ENCODE data around the gene PHC3.
A peak's percentile ranks its signal among the peaks of the same experiment; 100 is the strongest.

The PHC3 gene

GRCh38 chr3:170180908-170181885 lies at the start of gene PHC3:
Gene PHC3, minus strand, starts transcription at chr3:170181733. Its CDS starts 18 bp downstream, at chr3:170181715.
- peak; percentile 97 for DNase-seq (ENCODE audit: low read depth)
- peak within 1 kb of the TSS; percentile 93 for H3K4me3 ChIP-seq (ENCODE audit: low read length)
- peaks cover 23% of the 10 kb centered on the region for H3K36me3 ChIP-seq (ENCODE audit: control insufficient read depth, insufficient read depth, low read length, severe bottlenecking)
- no peaks in the 10 kb centered on the region for H3K27me3 ChIP-seq (replicated peaks; ENCODE audit: control insufficient read depth, insufficient read depth, low read length)
- peak within 1 kb of the TSS; percentile 100 for H3K9ac ChIP-seq (ENCODE audit: low read length)
- H3K4me1 ChIP-seq (ENCODE audit: control insufficient read depth, insufficient read depth, low read length), result peaks cover 20% of the 10 kb centered on the region
- H3K9me3 ChIP-seq (ENCODE audit: control insufficient read depth, low read length), result no peaks in the 10 kb centered on the region

- Histone ChIP-seq H3K36me3 (ENCODE audit: control insufficient read depth, insufficient read depth, low read length, severe bottlenecking) (no peaks in the 10 kb centered on the region), H3K4me1 (ENCODE audit: control insufficient read depth, insufficient read depth, low read length) (peaks cover 39% of the 10 kb centered on the region), H3K9ac (ENCODE audit: low read length) (no peak overlapping the region), H3K4me3 (ENCODE audit: low read length) (no peak overlapping the region), H3K9me3 (ENCODE audit: control insufficient read depth, low read length) (no peaks in the 10 kb centered on the region), H3K27me3 (replicated peaks; ENCODE audit: control insufficient read depth, insufficient read depth, low read length) (no peaks in the 10 kb centered on the region)
- DNase-seq (ENCODE audit: low read depth), result peak; percentile 59
These were observed 46.7 kb upstream of the PHC3 start for GRCh38 chr3:170228093-170228766.

- no peaks in the 10 kb centered on the region for H3K36me3 ChIP-seq (ENCODE audit: control insufficient read depth, insufficient read depth, low read length, severe bottlenecking)
- H3K9ac ChIP-seq (ENCODE audit: low read length), result no peak overlapping the region
- H3K4me1 ChIP-seq (ENCODE audit: control insufficient read depth, insufficient read depth, low read length), result peaks cover 35% of the 10 kb centered on the region
- H3K4me3 ChIP-seq (ENCODE audit: low read length), result no peak overlapping the region
- H3K27me3 ChIP-seq (replicated peaks; ENCODE audit: control insufficient read depth, insufficient read depth, low read length), result no peaks in the 10 kb centered on the region
- H3K9me3 ChIP-seq (ENCODE audit: control insufficient read depth, low read length), result no peaks in the 10 kb centered on the region
- DNase-seq (ENCODE audit: low read depth), result peak; percentile 52
These were observed 45.0 kb upstream of the PHC3 start for GRCh38 chr3:170226426-170226960.

- H3K27me3 ChIP-seq (replicated peaks; ENCODE audit: control insufficient read depth, insufficient read depth, low read length), result no peaks in the 10 kb centered on the region
- H3K4me1 ChIP-seq (ENCODE audit: control insufficient read depth, insufficient read depth, low read length), result peaks cover 35% of the 10 kb centered on the region
- H3K9ac ChIP-seq (ENCODE audit: low read length), result no peak overlapping the region
- DNase-seq (ENCODE audit: low read depth), result no peak
- no peaks in the 10 kb centered on the region for H3K36me3 ChIP-seq (ENCODE audit: control insufficient read depth, insufficient read depth, low read length, severe bottlenecking)
- H3K9me3 ChIP-seq (ENCODE audit: control insufficient read depth, low read length), result no peaks in the 10 kb centered on the region
- no peak overlapping the region for H3K4me3 ChIP-seq (ENCODE audit: low read length)
These were observed 43.6 kb upstream of the PHC3 start for GRCh38 chr3:170225166-170225565.

- no peaks in the 10 kb centered on the region for H3K9me3 ChIP-seq (ENCODE audit: control insufficient read depth, low read length)
- DNase-seq (ENCODE audit: low read depth), result peak; percentile 69
- no peaks in the 10 kb centered on the region for H3K36me3 ChIP-seq (ENCODE audit: control insufficient read depth, insufficient read depth, low read length, severe bottlenecking)
- H3K9ac ChIP-seq (ENCODE audit: low read length), result peak overlapping the region; percentile 91
- H3K4me3 ChIP-seq (ENCODE audit: low read length), result peak overlapping the region; percentile 85
- no peaks in the 10 kb centered on the region for H3K27me3 ChIP-seq (replicated peaks; ENCODE audit: control insufficient read depth, insufficient read depth, low read length)
- peaks cover 24% of the 10 kb centered on the region for H3K4me1 ChIP-seq (ENCODE audit: control insufficient read depth, insufficient read depth, low read length)
These were observed 41.4 kb upstream of the PHC3 start for GRCh38 chr3:170222647-170223541.

GRCh38 chr3:170221924-170222646 lies 40.6 kb upstream of the PHC3 start, which contains the start of gene PRKCI:
Gene PRKCI, plus strand, starts transcription at chr3:170222424. Its CDS starts 246 bp downstream, at chr3:170222670.
- H3K9ac ChIP-seq (ENCODE audit: low read length), result peak within 1 kb of the TSS; percentile 91
- H3K4me1 ChIP-seq (ENCODE audit: control insufficient read depth, insufficient read depth, low read length), result peaks cover 20% of the 10 kb centered on the region
- no peaks in the 10 kb centered on the region for H3K9me3 ChIP-seq (ENCODE audit: control insufficient read depth, low read length)
- no peaks in the 10 kb centered on the region for H3K36me3 ChIP-seq (ENCODE audit: control insufficient read depth, insufficient read depth, low read length, severe bottlenecking)
- peak; percentile 99 for DNase-seq (ENCODE audit: low read depth)
- H3K4me3 ChIP-seq (ENCODE audit: low read length), result peak within 1 kb of the TSS; percentile 85
- no peaks in the 10 kb centered on the region for H3K27me3 ChIP-seq (replicated peaks; ENCODE audit: control insufficient read depth, insufficient read depth, low read length)

- Histone ChIP-seq H3K9me3 (ENCODE audit: control insufficient read depth, low read length) (no peaks in the 10 kb centered on the region), H3K4me3 (ENCODE audit: low read length) (no peak overlapping the region), H3K4me1 (ENCODE audit: control insufficient read depth, insufficient read depth, low read length) (peaks cover 10% of the 10 kb centered on the region), H3K27me3 (replicated peaks; ENCODE audit: control insufficient read depth, insufficient read depth, low read length) (no peaks in the 10 kb centered on the region), H3K36me3 (ENCODE audit: control insufficient read depth, insufficient read depth, low read length, severe bottlenecking) (no peaks in the 10 kb centered on the region), H3K9ac (ENCODE audit: low read length) (no peak overlapping the region)
- DNase-seq (ENCODE audit: low read depth), result no peak
These were observed 39.3 kb upstream of the PHC3 start for GRCh38 chr3:170220871-170221270.

GRCh38 chr3:170219850-170220249 lies 38.3 kb upstream of the PHC3 start:
- Histone ChIP-seq H3K27me3 (replicated peaks; ENCODE audit: control insufficient read depth, insufficient read depth, low read length) (no peaks in the 10 kb centered on the region), H3K9ac (ENCODE audit: low read length) (no peak overlapping the region), H3K4me3 (ENCODE audit: low read length) (no peak overlapping the region), H3K4me1 (ENCODE audit: control insufficient read depth, insufficient read depth, low read length) (peaks cover 10% of the 10 kb centered on the region), H3K36me3 (ENCODE audit: control insufficient read depth, insufficient read depth, low read length, severe bottlenecking) (no peaks in the 10 kb centered on the region), H3K9me3 (ENCODE audit: control insufficient read depth, low read length) (no peaks in the 10 kb centered on the region)
- DNase-seq (ENCODE audit: low read depth), result no peak

- no peaks in the 10 kb centered on the region for H3K36me3 ChIP-seq (ENCODE audit: control insufficient read depth, insufficient read depth, low read length, severe bottlenecking)
- DNase-seq (ENCODE audit: low read depth), result no peak
- H3K4me3 ChIP-seq (ENCODE audit: low read length), result no peak overlapping the region
- no peaks in the 10 kb centered on the region for H3K4me1 ChIP-seq (ENCODE audit: control insufficient read depth, insufficient read depth, low read length)
- no peak overlapping the region for H3K9ac ChIP-seq (ENCODE audit: low read length)
- H3K9me3 ChIP-seq (ENCODE audit: control insufficient read depth, low read length), result peaks cover 4% of the 10 kb centered on the region
- H3K27me3 ChIP-seq (replicated peaks; ENCODE audit: control insufficient read depth, insufficient read depth, low read length), result no peaks in the 10 kb centered on the region
These were observed 30.1 kb upstream of the PHC3 start for GRCh38 chr3:170211668-170212067.

GRCh38 chr3:170207717-170208116 lies 26.2 kb upstream of the PHC3 start:
- Histone ChIP-seq H3K9ac (ENCODE audit: low read length) (no peak overlapping the region), H3K27me3 (replicated peaks; ENCODE audit: control insufficient read depth, insufficient read depth, low read length) (no peaks in the 10 kb centered on the region), H3K4me1 (ENCODE audit: control insufficient read depth, insufficient read depth, low read length) (peaks cover 10% of the 10 kb centered on the region), H3K36me3 (ENCODE audit: control insufficient read depth, insufficient read depth, low read length, severe bottlenecking) (no peaks in the 10 kb centered on the region), H3K4me3 (ENCODE audit: low read length) (no peak overlapping the region), H3K9me3 (ENCODE audit: control insufficient read depth, low read length) (peaks cover 4% of the 10 kb centered on the region)
- DNase-seq (ENCODE audit: low read depth), result peak; percentile 26
